ENCODE data around the gene SHB. TPM values are rescaled to one million over a fixed set of nuclear protein-coding genes. Genes with fewer than 3 reads are reported as not detected.

The SHB gene
- total and polyA plus RNA-seq, 2 of the 13 experiments (the other 11 are each of a cell fraction or from before 2014, with no cell fraction given), result 19.4 to 20.7 TPM

- TF ChIP-seq BCL3 (CRISPR knock-in tag; IDR thresholded peaks at IDR 0.05) (no peak; the same call in 1 of the 2 replicates), ZSCAN25 (CRISPR knock-in tag; IDR thresholded peaks at IDR 0.05) (no peak), ZSCAN31 (CRISPR knock-in tag; IDR thresholded peaks at IDR 0.05; ENCODE audit: low read depth) (0 out of 2 replicates have a peak, but pooled peaks have one; percentile 26)
Measured at GRCh38 chr9:38068701-38069628, at the start of gene SHB (continued).

- Histone ChIP-seq H3K27ac (ENCODE audit: extremely low read length, insufficient read depth, low read length) (no peak overlapping the region), H4K20me1 (ENCODE audit: insufficient read depth, low read length) (no peaks in the 10 kb centered on the region), H3K9ac (ENCODE audit: insufficient read depth, low read depth, low read length) (no peak overlapping the region), H3K9me3 (ENCODE audit: low read length) (no peaks in the 10 kb centered on the region), H3K36me3 (replicated peaks in 1 of 2; ENCODE audit: control insufficient read depth in 1 of 2, insufficient read depth in 2 of 2, low read length in 2 of 2) (no peaks in the 10 kb centered on the region), H3K4me3 (replicated peaks in 1 of 3; ENCODE audit: insufficient read depth in 1 of 3, low read depth in 2 of 3, low read length in 3 of 3) (no peak overlapping the region), H3K4me2 (ENCODE audit: low read depth, low read length) (no peak overlapping the region), H3K27me3 (ENCODE audit: control insufficient read depth in 1 of 2, insufficient read depth in 2 of 2, low read length in 2 of 2) (peaks cover 1 to 26% of the 10 kb centered on the region in 2 experiments; a peak in 2 of 5 replicates), H3K4me1 (ENCODE audit: insufficient read depth, low read length) (no peaks in the 10 kb centered on the region), H2AFZ (ENCODE audit: low read length) (no peak overlapping the region), H3K79me2 (ENCODE audit: insufficient read depth, low read length) (no peaks in the 10 kb centered on the region)
- ChIA-PET CTCF (ENCODE audit: low intra/inter-chr PET ratio, low total read pairs) (no interaction called here), POLR2A (no interaction called here)
- DNase-seq (ENCODE audit: low spot score), result no peak
- WGBS (ENCODE audit: low lambda C conversion rate), result 40% methylated on average over 2 of the region's 5 CpGs
- TF ChIP-seq RERE (CRISPR knock-in tag; IDR thresholded peaks at IDR 0.05; ENCODE audit: low read depth), result no peak
- TF ChIP-seq AFF4 (CRISPR knock-in tag; IDR thresholded peaks at IDR 0.05), result no peak
- TF ChIP-seq ARHGAP35 (CRISPR knock-in tag; IDR thresholded peaks at IDR 0.05; ENCODE audit: borderline replicate concordance), result no peak
- no peak for TF ChIP-seq RNF219 (CRISPR knock-in tag; IDR thresholded peaks at IDR 0.05)
- no TSS peak for BruUV-seq (replicated peaks)
- intact Hi-C loops (cut with micrococcal nuclease; ENCODE audit: unreplicated experiment) (no loop called here), in situ Hi-C loops (cut with HindIII; ENCODE audit: extremely low pct_ligation_motif_present, low pct_unique_long_range_greater_than_20kb) (no loop called here)
- ATAC-seq, result no peak
- FAIRE-seq, result no peak
Measured at GRCh38 chr9:38117651-38118050, 48.6 kb upstream of the SHB start.

All from HepG2 (cell line).